NCI-H1105 (cell line): ENCODE measurements around the gene C1R.

Source experiments
- DNase-seq: peaks from one replicate; lab custom pipeline; 2025; lab: John Stamatoyannopoulos, UW

The C1R gene

GRCh38 chr12:7096979-7097378 is 4.7 kb upstream of the C1R start:
- no peak for DNase-seq

GRCh38 chr12:7096006-7096932 is 4.0 kb upstream of the C1R start:
- DNase-seq, result no peak

GRCh38 chr12:7093892-7094291 is 1.6 kb upstream of the C1R start:
- DNase-seq, result no peak

- no peak for DNase-seq
Observed at GRCh38 chr12:7093486-7093885, 1.2 kb upstream of the C1R start.

GRCh38 chr12:7092986-7093460 is 778 bp upstream of the C1R start:
- no peak for DNase-seq

- DNase-seq, result no peak
Observed at GRCh38 chr12:7091660-7092228, 501 bp downstream of the C1R start.

GRCh38 chr12:7091171-7091570 is 1.1 kb downstream of the C1R start:
- DNase-seq, result no peak

GRCh38 chr12:7090222-7090998 is 1.8 kb downstream of the C1R start:
- no peak for DNase-seq

- DNase-seq, result no peak
Observed at GRCh38 chr12:7089196-7089871, 2.9 kb downstream of the C1R start.

GRCh38 chr12:7083125-7083524 is 9.1 kb downstream of the C1R start:
- DNase-seq, result no peak

GRCh38 chr12:7081037-7081436 is 11.2 kb downstream of the C1R start:
- DNase-seq, result no peak

- DNase-seq, result no peak
Observed at GRCh38 chr12:7079826-7080125, 12.5 kb downstream of the C1R start.

- DNase-seq, result no peak
Observed at GRCh38 chr12:7078163-7078562, 14.1 kb downstream of the C1R start.

GRCh38 chr12:7076493-7076892 is 15.8 kb downstream of the C1R start:
- no peak for DNase-seq

GRCh38 chr12:7075939-7076338 is 16.3 kb downstream of the C1R start:
- no peak for DNase-seq

- DNase-seq, result no peak
Observed at GRCh38 chr12:7075518-7075917, 16.7 kb downstream of the C1R start.

- DNase-seq, result no peak
Observed at GRCh38 chr12:7073946-7074345, 18.3 kb downstream of the C1R start.

GRCh38 chr12:7072554-7072953 is 19.7 kb downstream of the C1R start:
- no peak for DNase-seq

GRCh38 chr12:7072035-7072434 is 20.2 kb downstream of the C1R start:
- DNase-seq, result no peak

- DNase-seq, result no peak
Observed at GRCh38 chr12:7069386-7069785, 22.9 kb downstream of the C1R start.

- no peak for DNase-seq
Observed at GRCh38 chr12:7068994-7069346, 23.3 kb downstream of the C1R start.

- DNase-seq, result no peak
Observed at GRCh38 chr12:7068240-7068993, 23.8 kb downstream of the C1R start.
